NCI-H748 (cell line): Measurements from ENCODE around the gene POLD3.

ENCODE experiments used
- DNase-seq: peaks from one replicate; lab custom pipeline; 2025; ENCODE audit not compliant: unreplicated experiment; lab: John Stamatoyannopoulos, UW

Gene POLD3

DNA sequence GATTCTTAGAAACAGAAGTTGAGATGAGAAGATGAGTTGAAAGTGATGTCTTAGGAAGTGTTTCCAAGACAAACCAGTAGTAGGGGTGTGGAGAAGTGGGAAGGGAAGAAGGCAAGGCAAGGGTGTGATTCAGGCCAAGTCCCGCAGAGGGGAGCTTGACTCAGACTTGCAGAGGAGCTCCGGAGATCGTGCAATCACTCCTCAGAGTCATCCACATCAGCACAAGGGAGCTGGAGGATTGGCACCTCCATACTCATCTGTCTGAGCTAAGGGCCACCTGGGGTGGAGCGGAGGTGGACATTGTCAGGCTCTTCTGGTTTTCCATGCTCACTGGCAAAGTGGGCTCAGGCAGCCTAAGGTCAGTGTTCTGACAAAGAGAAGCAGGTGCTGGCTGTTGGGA, 94.4 kb downstream of the POLD3 start:
- no peak for DNase-seq

DNA sequence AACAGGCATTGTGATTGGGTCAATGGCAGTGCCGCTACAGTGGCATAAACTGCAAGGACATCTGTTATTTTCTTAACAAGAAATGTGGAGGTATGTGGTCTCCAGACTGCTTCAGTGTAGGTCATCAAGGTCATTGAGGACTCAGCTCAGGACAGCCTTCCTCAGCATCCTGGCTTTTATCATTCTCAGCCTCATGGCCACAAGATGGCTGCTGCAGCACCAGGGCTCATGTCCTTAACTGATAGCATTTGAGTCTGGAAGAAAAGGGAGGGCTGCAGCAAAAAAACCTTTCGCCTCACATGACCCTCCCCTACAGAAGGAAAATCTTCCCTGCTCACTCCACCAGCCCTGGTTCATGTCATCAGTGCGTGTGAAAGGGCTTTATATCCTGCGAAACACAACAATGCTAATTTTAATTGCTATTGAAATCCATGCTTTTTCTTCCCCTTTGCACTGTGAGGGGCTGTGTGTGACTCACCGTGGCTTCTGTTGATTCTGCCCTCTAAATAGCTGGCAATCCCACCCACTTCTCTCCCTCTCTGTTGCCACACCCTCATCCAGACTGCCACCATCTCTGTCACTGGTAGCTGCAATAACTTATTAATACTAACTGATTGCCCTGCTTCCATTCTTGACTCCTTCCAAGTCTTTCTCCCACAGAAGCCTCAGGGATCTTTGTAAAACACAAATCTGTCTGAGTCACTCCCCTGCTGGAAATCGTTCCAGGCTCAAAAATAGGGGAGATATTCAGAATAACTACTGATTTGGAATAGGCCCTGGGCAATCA, 95.0 kb downstream of the POLD3 start:
- DNase-seq: peak; percentile 16

DNA sequence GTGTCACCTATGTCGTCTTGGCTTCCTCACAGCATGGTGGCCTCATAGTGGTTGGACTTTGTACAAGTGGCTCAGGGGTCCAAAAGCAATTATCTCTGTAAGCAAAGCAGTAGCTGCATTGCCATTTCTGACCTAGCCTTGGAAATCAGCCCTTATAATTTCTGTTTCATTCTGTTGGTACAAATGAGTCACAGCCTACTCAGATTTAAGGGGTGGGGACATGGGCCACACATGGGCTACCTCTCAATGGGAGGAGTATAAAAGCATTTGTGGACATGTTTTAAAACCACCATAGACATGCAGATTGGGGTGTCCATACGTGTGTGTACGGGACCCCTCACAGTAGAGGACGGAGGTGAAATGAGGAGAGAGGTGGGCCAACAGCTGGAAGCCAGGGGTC, 97.3 kb downstream of the POLD3 start:
- no peak for DNase-seq

DNA sequence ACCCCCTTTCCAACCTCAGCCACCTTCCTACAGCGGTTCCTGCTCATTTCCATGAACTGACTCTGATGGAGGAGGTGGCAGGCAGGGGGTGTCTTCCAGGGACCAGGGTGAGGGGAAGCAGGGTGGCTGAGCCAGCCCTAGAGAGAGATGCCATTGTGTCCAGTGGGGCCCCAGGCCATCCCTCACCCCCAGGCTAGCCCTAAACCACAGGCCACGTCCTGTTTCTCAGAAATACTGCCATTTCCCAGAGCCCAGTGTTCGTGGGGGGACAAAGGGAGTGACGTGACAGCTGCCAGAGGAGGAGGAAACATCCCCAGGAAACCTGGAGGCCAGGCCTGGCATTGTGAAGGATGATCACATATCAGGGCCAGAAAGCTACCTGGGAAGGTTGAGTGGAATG, 99.4 kb downstream of the POLD3 start:
- DNase-seq: no peak
